ENCODE results near the gene ENO3.
"Not testable (repeated sequence)": the region's sequence is repeated elsewhere in the genome, so short reads cannot be mapped to it uniquely, and the experiment has no call there.

The ENO3 gene

DNA sequence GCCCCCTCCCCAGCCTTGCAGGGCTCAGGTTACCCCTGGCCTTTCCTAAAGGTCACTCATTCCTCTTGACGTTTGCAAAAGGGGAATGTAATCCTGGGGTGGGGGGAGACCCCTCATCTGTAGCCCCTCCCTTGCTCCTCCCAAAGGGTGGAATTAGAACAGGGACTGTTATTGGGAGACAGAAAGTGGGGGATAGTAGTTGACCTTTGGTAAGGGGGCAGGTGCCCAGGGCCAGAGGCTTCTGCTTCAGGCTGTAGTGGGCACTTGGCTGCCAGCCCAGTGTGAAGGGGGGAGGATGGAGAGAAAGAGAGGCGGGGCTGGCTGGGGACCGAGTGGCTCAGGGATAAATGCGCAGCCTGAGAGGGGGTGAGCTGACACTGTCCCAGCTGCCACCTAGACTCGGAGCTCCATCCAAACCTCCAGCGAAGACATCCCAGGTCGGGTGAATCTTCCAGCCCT, at the start of gene ENO3:
TSS of gene ENO3 (plus strand) at position 374 of the 459 bp plus-strand sequence. CDS start 711 bp downstream, outside the sequence.
- no peak for DNase-seq

DNA sequence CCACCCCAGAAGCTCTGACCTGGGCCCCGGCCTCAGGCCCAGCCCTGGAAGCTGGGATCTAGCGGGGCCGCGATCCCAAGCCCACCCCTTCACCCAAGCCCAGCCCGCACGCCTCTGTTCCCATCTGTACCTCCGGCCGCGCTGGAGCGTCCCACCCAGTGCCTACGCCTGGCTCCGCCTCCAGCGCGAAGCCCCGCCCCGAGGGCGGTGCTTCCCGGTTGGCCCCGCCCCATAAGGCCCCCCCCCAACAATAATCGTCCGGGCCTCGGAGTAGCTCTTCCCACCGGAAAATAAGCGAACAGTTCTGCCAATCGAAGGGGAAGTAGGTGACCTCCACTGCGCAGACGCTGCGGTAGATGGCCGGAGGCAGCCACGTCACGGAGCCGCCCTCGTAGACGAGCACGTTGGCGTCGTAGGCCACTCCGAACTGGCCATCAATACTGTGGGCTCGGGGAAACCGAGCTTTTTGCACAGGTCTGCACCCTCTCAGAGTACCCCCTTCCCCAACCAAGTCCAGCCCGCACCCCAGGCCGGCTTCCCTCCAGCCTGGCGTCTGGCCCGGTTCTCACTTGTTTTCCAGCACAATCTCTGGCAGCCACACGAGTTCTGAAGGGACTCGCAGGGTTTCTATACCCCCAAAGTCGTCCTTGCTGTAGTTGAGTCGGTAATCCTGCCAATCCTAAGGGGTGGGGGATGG, 49.1 kb upstream of the ENO3 start:
- DNase-seq: no peak

DNA sequence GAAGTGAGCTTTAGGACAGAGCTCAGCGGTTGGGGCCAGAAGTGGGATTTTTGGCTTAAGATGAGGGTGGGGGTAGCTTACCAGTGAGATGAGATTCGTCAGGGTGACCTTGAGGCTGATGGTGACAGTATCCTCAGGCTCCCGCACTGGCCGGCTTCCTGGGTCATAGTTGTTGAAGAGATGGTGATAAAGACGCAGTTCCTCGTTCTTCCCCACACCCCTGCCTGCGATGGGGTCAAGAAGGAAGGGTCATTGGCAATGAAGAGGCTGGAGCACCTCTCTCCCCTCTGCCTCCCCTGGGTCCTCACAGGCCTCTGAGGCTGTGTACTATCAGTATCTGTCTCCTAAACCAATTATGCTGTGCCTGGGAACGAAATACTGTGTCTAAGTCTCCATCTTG, 48.4 kb upstream of the ENO3 start:
- no peak for DNase-seq

GRCh38 chr17:4903051-4903818, 47.7 kb upstream of the ENO3 start, which contains the start of gene CHRNE:
Gene CHRNE (minus strand): TSS chr17:4903098. CDS start chr17:4903063, 35 bp downstream.
- DNase-seq: peak; percentile 39

DNA sequence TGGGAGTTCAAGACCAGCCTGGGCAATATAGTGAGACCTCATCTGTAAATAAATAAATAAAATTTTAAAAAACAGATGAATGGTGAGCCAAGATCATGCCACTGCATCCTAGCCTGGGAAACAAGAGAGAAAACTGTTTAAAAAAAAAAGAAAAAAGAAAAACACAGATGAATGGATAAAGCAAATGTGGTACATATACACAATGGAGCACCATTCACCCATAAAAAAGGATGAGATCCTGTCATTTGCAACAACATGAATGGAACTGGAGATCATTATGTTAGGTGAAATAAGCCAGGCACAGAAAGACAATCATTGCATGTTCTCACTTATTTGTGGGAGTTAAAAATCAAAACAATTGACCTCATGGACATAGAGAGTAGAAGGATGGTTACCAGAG, 44.3 kb upstream of the ENO3 start:
- not testable (repeated sequence) for DNase-seq

GRCh38 chr17:4908301-4908700, 42.6 kb upstream of the ENO3 start:
- DNase-seq: no peak

DNA sequence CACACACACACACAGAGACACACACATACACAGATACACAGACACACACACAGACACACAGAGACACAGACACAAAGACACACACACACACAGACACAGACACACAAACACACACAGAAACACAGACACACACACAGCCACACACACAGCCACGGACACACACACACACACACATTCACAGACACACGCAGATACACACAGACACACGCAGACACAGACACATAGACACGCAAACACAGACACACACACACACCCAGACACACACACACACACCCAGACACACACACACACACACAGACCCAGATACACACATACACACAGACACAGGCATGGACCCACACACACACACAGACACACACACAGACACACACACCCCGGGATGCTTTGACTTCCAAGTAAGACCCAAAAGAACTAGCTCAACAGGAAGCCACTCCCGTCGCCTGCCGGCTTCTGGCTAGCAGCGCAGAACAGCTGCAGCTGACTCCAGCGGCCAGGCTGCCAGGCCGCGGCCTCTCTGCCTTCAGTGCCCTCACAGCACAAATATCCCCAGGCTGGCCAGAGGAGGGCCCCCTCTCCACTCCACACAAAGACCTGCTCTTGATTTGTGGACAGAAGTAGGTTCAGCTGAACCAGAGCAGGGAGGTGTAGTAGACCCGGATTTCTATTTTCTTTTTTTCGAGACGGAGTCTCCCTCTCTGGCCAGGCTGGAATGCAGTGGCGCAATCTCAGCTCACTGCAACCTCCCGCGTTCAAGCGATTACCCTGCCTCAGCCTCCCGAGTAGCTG, 42.0 kb upstream of the ENO3 start:
- DNase-seq: peak; percentile 36

GRCh38 chr17:4913994-4914393, 36.9 kb upstream of the ENO3 start:
- no peak for DNase-seq

- not testable (repeated sequence) for DNase-seq
Observed at GRCh38 chr17:4914551-4914950, 36.4 kb upstream of the ENO3 start.

DNA sequence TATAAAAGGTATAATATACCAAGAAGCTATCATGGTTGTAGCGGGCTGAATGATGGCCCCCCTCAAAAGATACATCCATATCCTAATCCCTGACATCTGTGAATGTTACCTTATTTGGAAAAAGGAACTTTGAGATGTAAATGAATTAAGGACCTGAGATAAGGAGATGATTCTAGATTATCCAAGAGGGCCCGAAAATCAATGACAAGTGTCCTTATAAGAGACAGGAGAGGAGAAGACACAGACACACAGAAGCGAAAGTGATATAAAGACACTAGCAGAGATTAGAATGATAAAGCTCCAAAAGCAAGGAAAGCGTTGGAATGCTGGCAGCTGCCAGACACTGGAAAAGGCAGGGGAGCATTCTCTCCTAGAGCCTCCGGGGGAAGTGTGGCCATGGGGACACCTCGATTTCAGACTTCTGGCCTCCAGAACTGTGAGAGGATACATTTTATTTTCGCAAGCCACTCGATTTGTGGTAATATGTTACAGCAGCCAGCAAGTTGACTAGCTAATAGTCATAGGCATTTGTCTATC, 31.3 kb upstream of the ENO3 start:
- no peak for DNase-seq

GRCh38 chr17:4920351-4921048, 30.4 kb upstream of the ENO3 start:
- DNase-seq: no peak

DNA sequence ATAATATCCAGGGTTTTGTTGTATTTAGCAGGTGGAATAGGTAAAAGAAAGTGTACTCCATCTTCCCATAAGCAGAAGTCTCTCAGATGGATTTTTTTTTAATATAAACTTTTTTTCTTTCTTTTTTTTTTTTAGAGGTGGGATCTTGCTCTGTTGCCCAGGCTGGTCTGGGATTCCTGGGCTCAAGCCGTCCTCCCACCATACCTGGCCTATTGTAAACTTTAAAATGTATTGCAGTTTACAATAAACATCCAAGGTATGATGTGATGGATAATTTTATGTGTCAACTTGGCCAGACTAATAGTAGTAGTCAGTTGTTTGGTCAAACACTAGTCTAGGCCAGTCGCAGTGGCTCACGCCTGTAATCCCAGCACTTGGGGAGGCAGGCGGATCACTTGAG, 29.6 kb upstream of the ENO3 start:
- no peak for DNase-seq

GRCh38 chr17:4926577-4927335, 24.2 kb upstream of the ENO3 start:
- DNase-seq: not testable (repeated sequence)

DNA sequence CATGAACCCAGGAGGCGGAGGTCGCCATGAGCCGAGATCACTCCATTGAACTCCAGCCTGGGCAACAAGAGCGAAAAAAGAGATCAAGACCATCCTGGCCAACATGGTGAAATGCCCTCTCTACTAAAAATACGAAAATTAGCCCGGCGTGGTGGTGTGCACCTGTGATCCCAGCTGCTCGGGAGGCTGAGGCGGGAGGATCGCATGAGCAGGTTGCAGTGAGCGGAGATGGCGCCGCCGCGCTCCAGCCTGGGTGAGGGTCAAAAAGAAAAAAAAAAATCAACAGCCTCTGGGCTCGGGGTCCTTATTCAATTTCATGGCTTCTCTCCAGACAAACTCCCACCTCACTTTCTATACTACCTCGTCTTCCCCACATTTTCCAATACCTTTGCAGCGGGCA, 22.0 kb upstream of the ENO3 start:
- DNase-seq: no peak

- no peak for DNase-seq
Observed at GRCh38 chr17:4931963-4932362, 19.0 kb upstream of the ENO3 start, which contains the start of gene GP1BA. Gene GP1BA (plus strand): TSS chr17:4932277. CDS start chr17:4932605, 328 bp downstream.

DNA sequence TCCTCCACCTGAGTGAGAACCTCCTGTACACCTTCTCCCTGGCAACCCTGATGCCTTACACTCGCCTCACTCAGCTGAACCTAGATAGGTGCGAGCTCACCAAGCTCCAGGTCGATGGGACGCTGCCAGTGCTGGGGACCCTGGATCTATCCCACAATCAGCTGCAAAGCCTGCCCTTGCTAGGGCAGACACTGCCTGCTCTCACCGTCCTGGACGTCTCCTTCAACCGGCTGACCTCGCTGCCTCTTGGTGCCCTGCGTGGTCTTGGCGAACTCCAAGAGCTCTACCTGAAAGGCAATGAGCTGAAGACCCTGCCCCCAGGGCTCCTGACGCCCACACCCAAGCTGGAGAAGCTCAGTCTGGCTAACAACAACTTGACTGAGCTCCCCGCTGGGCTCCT, 18.2 kb upstream of the ENO3 start:
- no peak for DNase-seq

DNA sequence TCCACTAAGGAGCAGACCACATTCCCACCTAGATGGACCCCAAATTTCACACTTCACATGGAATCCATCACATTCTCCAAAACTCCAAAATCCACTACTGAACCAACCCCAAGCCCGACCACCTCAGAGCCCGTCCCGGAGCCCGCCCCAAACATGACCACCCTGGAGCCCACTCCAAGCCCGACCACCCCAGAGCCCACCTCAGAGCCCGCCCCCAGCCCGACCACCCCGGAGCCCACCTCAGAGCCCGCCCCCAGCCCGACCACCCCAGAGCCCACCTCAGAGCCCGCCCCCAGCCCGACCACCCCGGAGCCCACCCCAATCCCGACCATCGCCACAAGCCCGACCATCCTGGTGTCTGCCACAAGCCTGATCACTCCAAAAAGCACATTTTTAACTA, 17.3 kb upstream of the ENO3 start:
- DNase-seq: no peak

DNA sequence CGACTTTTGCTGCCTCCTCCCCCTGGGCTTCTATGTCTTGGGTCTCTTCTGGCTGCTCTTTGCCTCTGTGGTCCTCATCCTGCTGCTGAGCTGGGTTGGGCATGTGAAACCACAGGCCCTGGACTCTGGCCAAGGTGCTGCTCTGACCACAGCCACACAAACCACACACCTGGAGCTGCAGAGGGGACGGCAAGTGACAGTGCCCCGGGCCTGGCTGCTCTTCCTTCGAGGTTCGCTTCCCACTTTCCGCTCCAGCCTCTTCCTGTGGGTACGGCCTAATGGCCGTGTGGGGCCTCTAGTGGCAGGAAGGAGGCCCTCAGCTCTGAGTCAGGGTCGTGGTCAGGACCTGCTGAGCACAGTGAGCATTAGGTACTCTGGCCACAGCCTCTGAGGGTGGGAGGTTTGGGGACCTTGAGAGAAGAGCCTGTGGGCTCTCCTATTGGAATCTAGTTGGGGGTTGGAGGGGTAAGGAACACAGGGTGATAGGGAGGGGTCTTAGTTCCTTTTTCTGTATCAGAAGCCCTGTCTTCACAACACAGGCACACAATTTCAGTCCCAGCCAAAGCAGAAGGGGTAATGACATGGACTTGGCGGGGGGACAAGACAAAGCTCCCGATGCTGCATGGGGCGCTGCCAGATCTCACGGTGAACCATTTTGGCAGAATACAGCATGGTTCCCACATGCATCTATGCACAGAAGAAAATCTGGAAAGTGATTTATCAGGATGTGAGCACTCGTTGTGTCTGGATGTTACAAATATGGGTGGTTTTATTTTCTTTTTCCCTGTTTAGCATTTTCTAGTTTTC, 16.5 kb upstream of the ENO3 start:
- DNase-seq: no peak

GRCh38 chr17:4935650-4936049, 15.3 kb upstream of the ENO3 start:
- DNase-seq: no peak

GRCh38 chr17:4936436-4936835, 14.5 kb upstream of the ENO3 start:
- DNase-seq: no peak

DNA sequence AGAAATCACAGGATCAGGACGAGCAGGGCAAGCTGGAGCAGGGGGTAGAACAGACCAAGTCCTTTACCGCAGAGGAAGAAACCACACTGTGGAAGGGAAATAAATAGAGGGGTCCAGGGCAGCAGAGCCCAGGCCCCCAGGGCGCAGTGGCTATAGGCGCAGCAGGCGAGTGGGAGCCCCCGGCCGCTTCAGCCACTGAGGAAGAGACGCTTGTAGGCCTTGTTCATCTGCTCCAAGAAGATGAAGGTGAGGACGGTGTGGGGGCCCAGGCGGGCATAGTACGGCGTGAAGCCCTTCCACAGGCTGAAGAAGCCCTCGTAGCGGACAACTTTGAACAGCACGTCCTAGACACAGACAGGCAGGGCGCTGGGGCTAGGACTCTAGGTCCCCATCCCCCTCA, 13.4 kb upstream of the ENO3 start:
- no peak for DNase-seq

Data from NCI-H526 treated with DMSO at 0.1 percent for 48 hours (cell line).